HG02938 (cell line): ENCODE data around the gene RASGRP1.

ENCODE experiments used
- ATAC-seq: cut with Tn5 transposase; IDR thresholded peaks from one replicate; pipeline ENCODE4 v1.9.1; 2021; ENCODE audit warnings: mild to moderate bottlenecking, moderate library complexity; ENCODE audit not compliant: unreplicated experiment

The RASGRP1 gene

DNA sequence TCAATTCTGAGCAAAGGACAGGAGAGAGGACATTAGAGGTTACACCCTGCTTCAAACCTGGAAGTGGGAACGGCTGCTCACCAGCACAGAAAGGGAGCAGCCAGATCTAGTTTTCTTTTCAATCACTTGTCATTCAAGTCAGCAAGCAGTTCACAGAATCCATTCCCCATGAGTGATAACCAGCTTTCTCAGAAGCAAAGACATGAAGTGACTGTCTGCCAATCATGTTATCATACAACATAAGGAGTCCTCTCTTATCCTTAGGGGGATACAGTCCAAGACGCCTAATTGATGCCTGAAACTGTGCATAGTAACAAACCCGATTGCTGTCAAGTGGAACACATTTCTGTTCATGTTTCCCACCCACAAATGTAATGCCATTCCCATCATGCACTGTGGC is 56.0 kb downstream of the RASGRP1 start:
- no peak for ATAC-seq

- no peak for ATAC-seq
Measured at GRCh38 chr15:38507570-38507969, 57.0 kb downstream of the RASGRP1 start.

GRCh38 chr15:38506997-38507396 is 57.6 kb downstream of the RASGRP1 start:
- no peak for ATAC-seq

DNA sequence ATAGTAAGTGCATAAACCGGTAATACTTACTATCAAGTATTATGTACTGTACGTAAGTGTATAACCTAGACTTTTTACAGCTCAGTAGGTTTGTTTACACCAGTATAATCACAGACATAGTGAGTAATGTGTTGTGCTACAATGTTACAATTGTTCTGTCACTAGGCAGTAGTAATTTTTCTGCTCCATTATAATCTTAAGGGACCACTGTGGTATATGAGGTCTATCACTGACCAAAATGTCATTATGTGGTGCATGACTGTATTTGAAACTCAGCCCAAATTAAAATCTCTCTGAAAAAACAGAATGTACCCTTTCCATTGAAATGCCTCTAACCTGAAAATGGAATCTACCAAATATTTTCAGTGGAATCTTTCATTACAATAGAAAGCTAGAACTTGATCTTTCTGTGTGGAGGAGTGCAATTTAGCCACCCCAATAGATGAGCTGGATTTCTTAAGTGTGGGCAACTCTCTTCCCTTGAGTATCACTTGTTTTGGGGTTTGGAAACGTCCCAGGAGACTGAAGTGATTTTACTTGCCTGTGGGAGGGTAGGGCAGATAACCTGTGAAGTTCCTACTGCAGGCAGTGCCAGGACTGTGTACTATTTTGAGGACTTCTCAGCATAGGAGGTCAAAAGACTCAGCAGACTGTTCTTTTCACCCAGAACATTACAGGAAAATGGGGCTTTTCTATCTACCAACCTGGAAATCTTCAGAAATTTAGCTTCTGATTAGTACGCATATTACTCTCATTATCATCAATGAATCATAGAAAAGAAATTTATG is 59.7 kb downstream of the RASGRP1 start:
- ATAC-seq, result no peak

DNA sequence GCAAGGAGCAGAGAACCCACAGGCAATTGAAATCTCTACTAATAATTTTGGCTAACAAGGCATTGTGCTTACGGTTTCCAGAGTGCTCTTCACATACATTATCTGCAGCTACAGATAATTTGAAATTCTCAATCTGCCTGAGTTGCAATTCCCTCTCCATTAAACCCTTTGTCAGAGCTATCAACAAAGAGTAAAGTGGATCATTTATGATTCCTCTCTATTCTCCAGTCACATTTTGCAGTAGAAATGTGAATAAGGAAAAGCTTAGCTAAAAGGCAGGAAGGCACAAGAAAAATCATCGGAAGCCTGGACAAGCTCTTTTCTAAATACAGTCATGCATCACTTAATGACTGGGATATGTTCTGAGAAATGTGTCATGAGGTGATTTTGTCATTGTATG is 61.1 kb downstream of the RASGRP1 start:
- ATAC-seq, result no peak

DNA sequence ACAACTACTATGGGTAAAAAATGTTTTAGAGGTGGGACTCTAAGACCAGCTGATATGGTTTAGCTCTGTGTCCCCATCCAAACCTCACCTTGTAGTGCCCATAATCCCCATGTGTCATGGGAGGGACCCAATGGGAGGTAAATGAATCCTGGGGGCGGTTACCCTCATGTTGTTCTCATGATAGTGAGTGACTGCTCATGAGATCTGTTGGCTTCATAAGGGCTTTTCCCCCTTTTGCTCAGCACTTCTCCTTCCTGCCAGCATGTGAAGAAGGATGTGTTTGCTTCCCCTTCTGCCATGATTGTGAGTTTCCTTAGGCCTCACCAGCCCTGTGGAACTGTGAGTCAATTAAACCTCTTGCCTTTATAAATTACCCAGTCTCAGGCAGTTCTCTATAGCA is 65.0 kb downstream of the RASGRP1 start:
- no peak for ATAC-seq

DNA sequence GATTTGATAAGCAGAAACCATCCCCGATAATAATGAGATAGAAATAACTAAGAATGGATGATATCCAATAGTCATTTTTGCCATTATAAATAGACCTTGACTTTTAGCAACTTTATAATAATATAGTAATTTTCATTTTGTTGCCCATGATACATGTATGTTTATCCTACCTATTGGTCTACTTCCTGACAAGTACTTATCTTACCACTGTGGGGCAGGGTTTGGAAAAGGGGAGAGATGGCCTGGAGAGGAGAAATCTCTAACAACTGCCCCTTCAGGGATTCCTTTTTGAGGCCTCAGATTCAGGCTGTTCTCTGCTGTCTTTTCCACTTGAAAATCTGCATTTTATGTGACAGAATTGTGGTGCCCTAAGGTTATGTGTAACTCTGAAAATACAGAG is 68.5 kb downstream of the RASGRP1 start:
- ATAC-seq, result no peak

- ATAC-seq, result no peak
Measured at GRCh38 chr15:38490242-38490922, 74.2 kb downstream of the RASGRP1 start.

GRCh38 chr15:38487378-38487777 is 77.2 kb downstream of the RASGRP1 start:
- ATAC-seq, result no peak

DNA sequence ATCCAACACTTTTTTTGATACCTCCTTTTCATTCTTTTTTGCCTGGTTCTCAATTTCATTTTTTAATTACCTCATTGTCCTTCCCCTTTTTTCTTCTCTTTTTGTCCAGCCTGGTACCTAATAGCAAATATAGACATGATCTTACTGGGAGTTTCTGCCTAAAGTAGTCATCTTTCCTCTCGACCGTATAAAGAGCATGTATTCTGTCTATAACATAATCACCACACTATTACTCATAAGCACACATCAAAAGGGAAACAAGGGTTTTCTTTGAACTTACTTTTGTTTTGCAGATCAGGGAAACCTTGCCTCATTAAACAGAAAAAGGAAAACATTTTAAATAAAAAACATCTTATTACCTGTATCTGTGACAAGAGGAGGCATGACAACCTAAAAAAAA is 77.7 kb downstream of the RASGRP1 start:
- no peak for ATAC-seq

DNA sequence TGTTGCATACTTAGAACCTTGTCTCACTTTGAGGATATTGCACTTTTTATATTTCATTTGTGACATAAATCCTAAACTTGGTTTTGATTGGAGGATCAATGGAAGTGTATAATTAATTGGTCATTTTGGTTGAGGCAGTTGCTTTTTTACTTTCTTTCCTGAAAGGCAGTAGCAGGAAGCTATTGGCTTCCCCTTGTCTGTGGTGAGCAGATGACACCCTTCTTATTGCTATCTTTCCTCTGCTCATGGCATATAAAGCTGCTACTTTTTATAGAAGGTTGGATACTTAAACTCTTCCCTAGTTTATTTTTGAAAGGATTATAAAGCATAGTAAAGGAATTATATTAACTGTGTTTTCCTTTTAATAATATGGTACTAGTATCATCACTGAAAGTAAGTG is 82.0 kb downstream of the RASGRP1 start:
- no peak for ATAC-seq

DNA sequence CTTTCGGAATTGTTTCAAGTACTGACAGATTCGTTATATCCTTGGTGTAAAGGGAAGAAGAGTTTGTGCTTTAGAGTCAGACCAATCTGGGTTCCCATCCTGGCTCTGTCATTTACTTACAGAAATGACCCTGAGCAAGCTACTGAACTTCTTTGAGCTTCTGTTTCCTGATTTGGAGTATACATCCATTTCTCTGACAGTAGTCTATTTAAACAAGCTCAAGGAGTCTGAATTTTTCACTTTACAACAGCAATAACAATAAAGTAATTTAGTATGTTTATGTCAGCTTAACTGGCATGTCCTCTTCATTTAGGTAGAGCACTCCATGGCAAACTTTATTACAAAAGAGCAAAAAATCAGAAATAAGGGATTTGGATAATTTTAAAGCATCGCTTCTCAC is 82.9 kb downstream of the RASGRP1 start:
- ATAC-seq, result no peak

DNA sequence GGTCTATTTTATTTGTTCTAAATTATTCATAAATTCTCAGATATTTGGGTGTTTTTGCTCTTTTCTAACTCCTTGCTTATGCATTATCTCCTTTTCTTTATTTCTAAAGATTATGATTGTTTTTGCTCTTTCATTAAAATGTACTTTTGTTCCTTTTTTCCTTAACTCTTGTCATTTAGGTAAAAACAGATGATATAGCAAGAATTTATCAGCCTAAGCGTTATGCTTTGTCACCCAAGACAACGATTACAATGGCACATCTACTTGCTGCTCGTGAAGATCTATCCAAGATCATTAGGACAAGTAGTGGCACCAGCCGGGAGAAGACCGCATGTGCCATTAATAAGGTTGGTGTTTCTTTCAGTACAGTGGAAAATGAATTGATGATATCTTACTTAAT is 83.5 kb downstream of the RASGRP1 start:
- ATAC-seq, result no peak

DNA sequence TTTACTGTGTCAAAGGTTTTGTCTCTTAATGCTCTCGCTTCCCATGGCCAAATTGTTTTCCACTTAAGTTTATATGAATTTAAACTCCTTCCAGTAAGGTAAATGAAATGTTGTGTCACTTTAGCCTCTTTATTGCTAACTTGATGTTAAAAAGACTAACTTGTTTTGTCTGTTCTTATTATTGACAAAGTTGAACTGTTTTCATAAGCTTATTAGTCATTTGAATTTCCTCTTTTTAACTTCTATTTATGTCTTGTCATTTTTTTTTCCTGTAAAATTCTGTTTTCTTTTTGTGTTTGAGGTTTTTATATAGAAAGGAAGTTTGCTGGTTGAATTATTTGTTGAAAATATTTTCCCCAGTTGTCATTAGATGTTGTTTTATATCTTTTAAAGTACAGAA is 84.9 kb downstream of the RASGRP1 start:
- no peak for ATAC-seq

DNA sequence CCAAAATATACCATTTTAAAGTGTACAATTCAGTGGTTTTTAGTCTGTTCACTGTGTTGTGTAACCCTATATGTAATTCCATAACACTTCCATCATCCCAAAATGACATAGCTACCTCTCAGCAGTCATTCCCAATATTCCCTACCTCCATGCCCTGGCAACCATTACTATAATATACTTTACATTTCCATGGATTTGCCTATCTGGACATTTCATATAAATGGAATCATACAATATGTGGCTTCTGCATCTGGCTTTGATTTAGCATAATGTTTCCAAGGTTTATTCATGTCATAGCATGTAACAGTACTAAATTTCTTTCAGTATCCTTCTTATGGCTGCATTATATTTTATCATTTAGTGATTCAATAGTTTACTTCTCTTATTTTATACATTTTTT is 85.3 kb downstream of the RASGRP1 start:
- no peak for ATAC-seq

- no peak for ATAC-seq
Measured at GRCh38 chr15:38477637-38478036, 87.0 kb downstream of the RASGRP1 start.

GRCh38 chr15:38476120-38476519 is 88.5 kb downstream of the RASGRP1 start:
- ATAC-seq, result no peak

DNA sequence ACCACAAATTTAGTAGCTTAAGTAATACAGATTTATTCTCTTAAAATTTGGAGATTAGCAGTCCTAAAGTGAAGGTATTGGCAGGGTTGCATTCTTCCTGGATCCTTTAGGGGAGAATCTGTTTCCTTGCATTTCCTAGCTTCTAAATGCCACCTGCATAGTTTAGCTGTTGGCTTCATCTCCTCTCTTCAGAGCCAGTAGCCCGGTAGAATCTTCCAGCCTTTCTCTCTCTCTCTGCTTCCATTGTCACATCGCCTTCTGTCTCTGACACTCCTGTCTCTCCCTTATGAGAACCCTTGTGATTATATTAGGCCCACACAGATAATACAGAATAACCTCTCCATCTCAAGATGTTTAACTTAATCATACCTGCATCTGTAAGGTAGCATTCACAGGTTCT is 89.3 kb downstream of the RASGRP1 start:
- ATAC-seq, result no peak

DNA sequence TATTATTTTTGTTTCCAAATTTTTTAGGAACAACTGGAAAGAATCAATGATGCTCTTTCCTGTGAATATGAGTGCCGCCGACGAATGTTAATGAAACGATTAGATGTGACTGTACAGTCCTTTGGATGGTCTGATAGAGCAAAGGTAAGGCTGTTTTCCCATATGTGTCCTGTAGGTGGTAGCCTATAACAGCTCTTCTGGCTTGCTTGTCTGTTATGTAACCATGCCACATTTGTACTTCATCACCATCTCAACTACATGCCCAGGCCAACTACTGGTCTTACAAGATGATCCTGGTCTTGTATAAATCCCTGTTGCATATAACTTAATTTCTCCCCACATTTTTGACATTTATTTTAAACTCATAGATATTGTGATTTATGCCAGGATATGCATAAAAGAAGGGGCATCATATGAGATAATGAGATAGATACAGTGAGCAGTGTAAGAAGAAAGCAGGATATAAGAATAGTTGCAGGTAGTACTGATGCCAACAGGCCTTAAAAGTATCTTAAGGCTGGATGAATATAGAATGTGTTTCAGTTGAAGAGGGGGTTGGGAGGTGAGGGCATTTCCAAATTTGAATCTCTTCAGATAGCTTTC is 90.4 kb downstream of the RASGRP1 start:
- ATAC-seq, result peak; percentile 97

GRCh38 chr15:38471974-38472373 is 92.6 kb downstream of the RASGRP1 start:
- ATAC-seq, result no peak

DNA sequence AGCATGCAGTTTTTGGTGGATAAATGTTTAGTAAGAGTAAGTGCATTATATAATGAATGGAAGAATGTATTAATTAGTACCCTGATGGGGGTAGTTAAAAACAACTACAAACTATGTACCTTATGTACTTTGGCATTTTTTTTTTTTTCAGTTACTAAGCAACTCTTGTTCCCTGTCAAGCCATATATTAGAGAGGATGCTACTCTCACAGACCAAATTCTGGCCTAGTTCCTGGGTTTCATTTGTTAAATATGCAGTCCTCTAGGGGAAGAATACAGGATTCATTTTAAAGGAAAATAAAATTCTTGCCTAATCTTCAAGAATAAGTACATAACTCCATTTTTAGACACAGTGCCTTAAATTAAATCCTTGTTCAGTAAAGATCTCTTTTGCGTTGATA is 93.8 kb downstream of the RASGRP1 start:
- ATAC-seq, result no peak

DNA sequence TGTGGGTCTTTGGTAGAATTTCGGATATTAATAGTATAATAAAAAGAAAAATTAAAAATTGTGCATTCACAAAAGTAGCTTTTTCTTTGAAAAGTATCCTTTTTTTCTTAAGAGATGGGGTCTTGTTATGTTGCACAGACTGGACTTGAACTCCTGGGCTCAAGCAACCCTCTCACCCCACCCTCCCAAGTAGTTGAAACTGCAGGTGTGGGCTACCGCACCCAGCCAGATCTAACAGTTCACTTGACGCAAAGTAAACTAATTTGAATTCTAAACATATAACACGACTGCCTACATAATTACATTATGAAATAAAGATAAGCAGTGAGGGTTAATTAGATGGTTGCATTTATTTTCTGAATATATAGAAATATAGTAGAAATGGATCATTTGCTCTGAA is 99.9 kb downstream of the RASGRP1 start:
- no peak for ATAC-seq
